CD4-positive, alpha-beta T cell treated with Interleukin-6 for 4 hours (primary cell): ENCODE measurements around the gene MLXIP.
"Not testable (repeated sequence)": the region's sequence is repeated elsewhere in the genome, so short reads cannot be mapped to it uniquely, and the experiment has no call there.

Experiments
- DNase-seq: peaks from one replicate; pipeline ENCODE4 v3.0.0-alpha.2; 2020; ENCODE audit warnings: mixed read lengths

MLXIP gene

GRCh38 chr12:122150127-122150681 is 71.6 kb downstream of the MLXIP start:
- no peak for DNase-seq

DNA sequence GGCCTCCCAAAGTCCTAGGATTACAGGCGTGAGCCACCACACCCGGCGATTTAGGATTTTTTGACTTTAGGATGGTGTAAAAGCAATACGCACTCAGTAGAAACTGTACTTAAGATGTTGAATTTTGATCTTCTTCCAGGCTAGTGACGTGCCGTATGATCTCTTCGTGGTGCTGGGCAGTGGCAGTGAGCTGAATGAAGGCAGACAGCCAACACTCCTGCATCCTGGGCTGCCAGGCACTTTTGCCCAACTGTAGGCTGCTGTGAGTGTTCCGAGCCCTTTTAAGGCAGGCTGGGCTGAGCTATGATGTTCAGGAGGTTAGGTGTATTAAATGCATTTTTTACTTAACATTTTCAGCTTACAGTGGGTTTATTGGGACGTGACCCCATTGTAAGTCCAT is 74.2 kb downstream of the MLXIP start:
- no peak for DNase-seq

- no peak for DNase-seq
Observed at GRCh38 chr12:122155705-122156104, 77.1 kb downstream of the MLXIP start.

GRCh38 chr12:122158700-122159285 is 80.2 kb downstream of the MLXIP start:
- no peak for DNase-seq

- DNase-seq: no peak
Observed at GRCh38 chr12:122159882-122160281, 81.3 kb downstream of the MLXIP start.

- no peak for DNase-seq
Observed at GRCh38 chr12:122160761-122161160, 82.2 kb downstream of the MLXIP start.

DNA sequence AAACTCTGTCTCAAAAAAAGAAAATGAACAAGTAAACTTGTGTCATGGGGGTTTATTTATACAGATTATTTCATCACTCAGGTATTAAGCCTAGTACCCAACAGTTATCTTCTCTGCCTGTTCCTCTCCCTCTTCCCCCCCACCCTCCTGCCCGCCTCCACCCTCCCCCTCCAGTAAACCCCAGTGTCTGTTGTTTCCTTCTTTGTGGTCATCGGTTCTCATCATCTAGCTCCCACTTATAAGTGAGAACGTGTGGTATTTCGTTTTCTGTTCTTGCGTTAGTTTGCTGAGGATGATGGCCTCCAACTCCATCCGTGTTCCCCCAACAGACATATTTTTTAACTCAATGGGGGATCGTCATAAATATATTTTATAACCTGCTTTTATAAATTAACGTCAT is 83.1 kb downstream of the MLXIP start:
- DNase-seq: no peak

GRCh38 chr12:122162976-122163375 is 84.4 kb downstream of the MLXIP start:
- no peak for DNase-seq

DNA sequence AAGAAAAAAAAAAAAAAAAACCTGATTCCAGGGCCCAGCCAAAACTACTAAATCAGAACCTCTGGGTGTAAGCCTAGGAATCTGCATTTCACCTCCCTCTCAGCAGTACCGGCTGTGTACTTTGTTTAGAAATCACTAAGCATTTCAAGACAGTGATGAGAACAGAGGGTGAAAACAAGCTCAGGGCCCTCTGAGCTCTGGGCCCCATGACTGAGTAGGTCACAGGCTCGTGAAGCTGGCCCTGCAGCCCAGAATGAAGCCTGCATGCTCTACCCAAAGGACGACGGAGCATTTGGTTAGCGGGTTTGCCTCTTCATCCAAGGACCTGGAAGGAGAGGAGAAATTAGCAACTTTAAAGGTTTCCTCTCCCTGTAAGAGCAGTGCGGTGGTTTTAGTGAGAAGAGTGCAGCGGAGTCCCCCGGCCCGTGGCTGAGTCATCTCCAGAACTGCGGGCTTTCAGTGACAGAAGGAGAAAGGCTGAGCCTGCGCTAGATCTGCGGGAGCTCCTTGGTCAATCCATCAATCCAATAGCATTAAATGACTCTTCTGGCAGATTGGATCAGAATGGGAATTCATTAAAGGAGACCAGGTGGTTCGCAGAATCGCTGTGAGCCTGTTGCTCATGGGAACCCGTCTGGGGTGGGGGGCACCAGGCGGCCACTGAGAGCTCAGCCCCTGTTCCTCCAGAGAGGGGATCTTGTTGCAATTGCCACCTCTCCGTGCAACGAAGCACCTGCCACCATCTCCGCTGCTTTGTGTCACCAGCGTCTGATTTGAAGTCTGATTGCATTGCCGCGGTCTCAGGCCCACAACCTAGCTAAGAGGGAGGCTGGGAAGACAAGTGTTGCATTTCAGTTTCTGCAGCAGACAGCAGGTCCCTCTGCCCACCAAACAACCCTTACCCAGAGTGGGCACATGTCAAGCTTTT is 88.1 kb downstream of the MLXIP start:
- no peak for DNase-seq

DNA sequence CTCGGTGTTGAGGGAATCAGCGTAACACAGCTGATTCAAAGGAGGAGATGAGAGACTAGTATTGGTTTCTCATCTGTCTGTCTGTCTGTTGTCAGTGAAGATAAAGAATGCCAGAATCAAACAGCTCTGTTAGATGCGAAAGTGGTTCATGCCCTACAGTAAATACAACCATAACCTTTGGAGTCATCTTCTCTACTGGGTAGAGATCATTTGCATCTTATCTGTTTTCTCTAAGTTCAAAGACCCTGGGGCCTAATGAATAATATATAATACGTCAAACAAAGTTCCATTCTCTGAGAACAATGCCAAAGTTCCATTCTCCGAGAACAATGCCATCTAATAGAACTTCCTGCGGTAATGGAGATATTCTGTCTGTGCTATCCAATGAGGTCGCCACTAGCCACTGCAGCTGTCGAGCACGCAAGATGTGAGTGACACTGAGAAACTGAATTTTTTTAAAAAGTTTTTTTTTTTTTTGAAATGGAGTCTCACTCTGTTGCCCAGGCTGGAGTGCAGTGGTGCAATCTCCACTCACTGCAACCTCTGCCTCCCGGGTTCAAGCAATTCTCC is 88.9 kb downstream of the MLXIP start:
- DNase-seq: no peak

DNA sequence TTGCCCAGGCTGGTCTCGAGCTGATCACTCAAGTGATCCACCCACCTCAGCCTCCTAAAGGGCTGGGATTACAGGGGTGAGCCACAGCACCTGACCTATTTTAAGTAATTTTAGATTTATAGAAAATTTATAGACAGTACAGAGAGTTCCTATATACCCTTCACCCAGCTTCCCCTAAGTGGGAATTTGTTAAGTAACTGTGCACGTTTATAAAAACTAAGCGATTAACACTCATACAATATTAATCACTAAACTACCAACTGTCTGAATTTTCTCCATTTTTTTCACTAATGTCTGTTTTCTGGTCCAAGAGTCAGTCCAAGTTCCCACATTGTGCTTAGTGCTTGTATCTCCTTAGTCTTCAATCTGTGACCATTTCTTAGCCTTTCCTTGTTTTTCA is 89.9 kb downstream of the MLXIP start:
- DNase-seq: no peak

DNA sequence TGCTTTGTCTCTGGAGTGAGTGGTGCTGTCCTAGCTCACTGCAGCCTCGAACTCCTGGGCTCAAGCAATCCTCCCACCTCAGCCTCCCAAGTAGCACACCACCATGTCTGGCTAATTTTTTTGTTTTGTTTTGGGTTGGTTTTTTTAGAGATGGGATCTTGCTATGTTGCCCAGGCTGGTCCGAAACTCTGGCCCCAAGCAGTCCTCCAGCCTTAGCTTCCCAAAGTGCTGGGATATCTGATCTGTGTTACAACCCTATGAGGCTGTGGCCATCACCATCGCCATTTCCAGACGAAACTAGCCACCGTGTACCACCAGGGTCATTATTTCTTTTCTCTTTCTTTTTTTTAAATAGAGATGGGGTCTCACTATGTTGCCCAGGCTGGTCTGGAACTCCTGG is 92.8 kb downstream of the MLXIP start:
- DNase-seq: no peak

- no peak for DNase-seq
Observed at GRCh38 chr12:122172262-122172939, 93.8 kb downstream of the MLXIP start.

DNA sequence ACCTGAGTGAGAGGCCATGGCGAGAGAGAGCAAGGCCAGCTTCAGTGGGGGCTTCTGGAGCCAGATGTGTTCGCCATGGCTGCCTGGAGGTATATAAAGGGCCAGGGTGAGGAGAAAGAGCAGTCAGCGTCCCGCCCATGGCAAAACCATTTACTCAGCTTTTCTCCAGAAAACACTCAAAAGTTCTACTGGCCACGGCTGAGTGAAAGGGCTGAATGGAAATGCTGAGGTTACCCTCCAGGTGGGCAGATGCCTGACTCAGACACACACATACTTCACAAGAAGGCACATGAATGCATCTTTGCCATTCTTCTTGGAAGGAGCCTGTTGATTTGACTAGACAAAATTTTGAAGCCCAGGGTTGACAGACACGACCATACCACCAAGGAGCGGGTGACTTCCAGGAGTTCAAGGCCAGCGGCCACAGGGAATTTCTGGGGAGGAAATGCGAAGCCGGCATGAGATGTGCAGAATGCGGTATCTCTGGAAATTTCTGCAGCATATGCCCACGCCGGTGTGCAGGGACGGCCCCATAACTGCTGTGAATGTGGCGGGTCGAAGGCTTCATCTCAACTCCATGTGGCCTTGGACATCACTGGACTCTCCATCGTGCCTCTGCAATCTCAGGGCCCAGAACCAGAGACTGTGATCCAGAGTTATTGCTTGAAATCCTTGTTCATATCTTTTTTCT is 95.7 kb downstream of the MLXIP start, which contains the start of gene IL31:
IL31 (minus strand) TSS at position 67 of the 691 bp plus-strand sequence; CDS start at position 18, 49 bp downstream.
- no peak for DNase-seq

GRCh38 chr12:122176473-122176872 is 97.9 kb downstream of the MLXIP start:
- DNase-seq: not testable (repeated sequence)

- peak; percentile 45 for DNase-seq
Observed at GRCh38 chr12:122182887-122183587, 104.5 kb downstream of the MLXIP start, which contains the start of gene LRRC43. LRRC43 (plus strand) TSS chr12:122183123; CDS start chr12:122183145, 22 bp downstream.

DNA sequence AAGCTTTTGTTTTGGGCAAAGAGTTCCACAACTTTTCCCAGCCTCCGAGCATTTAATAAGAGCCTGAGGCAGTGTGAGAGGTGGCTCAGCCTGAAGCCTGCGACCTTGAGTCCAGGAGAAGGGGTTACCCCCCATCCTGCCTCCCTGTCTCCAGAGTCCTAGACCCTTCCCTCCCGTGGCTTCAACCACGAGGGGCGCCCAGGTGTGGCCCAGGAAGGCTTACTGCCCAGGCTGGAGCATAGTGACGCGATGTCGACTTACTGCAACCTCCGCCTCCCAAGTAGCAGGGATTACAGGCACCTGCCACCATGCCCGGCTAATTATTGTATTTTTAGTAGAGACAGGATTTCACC is 105.0 kb downstream of the MLXIP start:
- DNase-seq: no peak

- DNase-seq: no peak
Observed at GRCh38 chr12:122184517-122184916, 106.0 kb downstream of the MLXIP start.

DNA sequence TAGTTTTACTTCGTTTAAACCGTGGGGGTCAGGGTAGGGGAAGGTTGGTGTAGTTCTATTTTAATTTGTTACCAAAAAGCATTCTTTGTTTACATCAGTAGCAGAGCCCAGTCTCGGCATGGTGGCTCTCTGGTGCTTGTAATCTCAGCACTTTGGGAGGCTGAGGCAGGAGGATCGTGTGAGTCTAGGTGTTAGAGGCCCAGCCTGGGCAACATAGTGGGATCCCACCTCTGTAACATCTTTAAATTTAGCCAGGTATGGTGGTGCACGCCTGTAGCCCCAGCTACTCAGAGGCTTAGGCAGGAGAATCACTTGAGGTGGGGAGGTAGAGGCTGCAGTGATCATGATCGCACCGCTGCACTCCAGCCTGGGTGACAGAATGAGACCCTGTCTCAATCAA is 106.5 kb downstream of the MLXIP start:
- DNase-seq: no peak

DNA sequence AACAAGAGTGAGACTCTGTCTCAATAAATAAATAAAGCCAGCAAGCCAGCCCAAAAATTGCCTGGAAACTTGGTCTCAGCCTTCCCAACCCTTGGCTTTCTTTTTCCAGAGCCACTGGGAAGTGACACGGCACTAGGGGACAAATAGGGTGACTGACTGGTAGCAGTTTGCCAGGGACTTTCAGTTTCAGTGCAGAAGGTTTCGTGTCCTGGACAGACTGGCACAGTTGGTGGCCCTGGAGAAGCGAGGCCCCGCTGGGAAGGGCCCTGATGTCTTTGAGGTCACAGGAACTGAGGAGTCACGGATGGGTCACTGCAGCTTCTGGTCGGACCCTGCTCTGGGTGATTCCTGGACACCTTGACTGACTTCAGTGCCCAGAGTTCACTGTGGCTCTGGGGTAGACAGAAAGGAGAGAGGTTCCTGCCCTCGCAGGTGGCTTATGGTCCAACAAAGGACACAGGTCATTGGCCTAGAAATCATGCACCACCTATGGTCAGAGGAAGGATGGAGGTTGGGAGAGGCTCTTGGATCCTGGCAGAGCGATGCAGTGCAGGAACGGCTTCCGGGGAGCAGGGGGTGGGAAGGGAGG is 107.0 kb downstream of the MLXIP start:
- no peak for DNase-seq

DNA sequence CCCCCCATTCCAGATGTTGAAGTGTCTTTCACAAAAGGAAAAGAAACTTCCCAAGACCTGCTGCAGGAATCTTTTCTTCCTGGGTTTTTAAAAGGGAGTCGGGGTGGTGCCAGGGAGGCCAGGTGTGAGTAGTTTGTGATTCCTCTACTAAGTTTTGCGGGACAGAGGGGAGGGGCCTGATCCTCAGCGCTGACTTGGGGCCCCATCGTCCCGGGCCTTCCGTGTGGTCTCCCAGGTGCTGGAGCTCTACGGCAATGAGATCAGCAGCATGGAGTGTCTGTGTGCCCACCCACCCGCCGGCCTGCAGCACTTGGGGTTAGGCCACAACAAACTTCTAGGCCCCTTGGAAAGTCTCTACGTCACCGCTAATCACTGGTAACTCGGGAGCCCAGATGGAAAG is 108.9 kb downstream of the MLXIP start:
- DNase-seq: no peak
